MM.1S (cell line): ENCODE data around the gene SP3.

Source experiments
- DNase-seq: peaks from one replicate; pipeline ENCODE4 v3.0.0-alpha.2; 2015
- H2AFZ ChIP-seq: fragments of 300-600 bp; sonication (generic); 2 replicates; pipeline ENCODE4 v1.6.0; 2016; ENCODE audit warnings: antibody characterized with exemption, low read length
- H3F3A ChIP-seq: fragments of 300-600 bp; sonication (generic); 2 replicates; pipeline ENCODE4 v1.6.1; 2016; ENCODE audit warnings: mild to moderate bottlenecking, antibody characterized with exemption, low read length, moderate library complexity, mixed read lengths; ENCODE audit not compliant: insufficient read depth
- H3K27ac ChIP-seq: fragments of 300-600 bp; sonication (generic); 2 replicates; pipeline ENCODE4 v1.5.1; 2016; ENCODE audit warnings: mild to moderate bottlenecking, low read length
- H3K27me3 ChIP-seq: fragments of 300-600 bp; sonication (generic); replicated peaks from 2 replicates; pipeline ENCODE4 v1.6.0; 2016; ENCODE audit warnings: low read length; ENCODE audit not compliant: insufficient read depth
- H3K36me3 ChIP-seq: fragments of 300-600 bp; sonication (generic); replicated peaks from 2 replicates; pipeline ENCODE4 v1.6.1; 2016; ENCODE audit warnings: mild to moderate bottlenecking, low read length, mixed read lengths; ENCODE audit not compliant: insufficient read depth
- H3K4me1 ChIP-seq: fragments of 300-600 bp; sonication (generic); 2 replicates; pipeline ENCODE4 v1.6.1; 2016; ENCODE audit warnings: low read length, mixed read lengths
- H3K4me2 ChIP-seq: fragments of 300-600 bp; sonication (generic); 2 replicates; pipeline ENCODE4 v1.6.0; 2016; ENCODE audit warnings: low read depth, low read length
- H3K4me3 ChIP-seq: fragments of 300-600 bp; sonication (generic); 2 replicates; pipeline ENCODE4 v1.5.1; 2016; ENCODE audit warnings: low read length, mixed read lengths
- H3K79me2 ChIP-seq: fragments of 300-600 bp; sonication (generic); 2 replicates; pipeline ENCODE4 v1.6.1; 2016; ENCODE audit warnings: mixed run types, low read length, mixed read lengths
- H3K9ac ChIP-seq: fragments of 300-600 bp; sonication (generic); 2 replicates; pipeline ENCODE4 v1.6.1; 2016; ENCODE audit warnings: low read length, mixed read lengths
- H3K9me2 ChIP-seq: fragments of 300-600 bp; sonication (generic); replicated peaks from 2 replicates; pipeline ENCODE4 v1.6.1; 2016; ENCODE audit warnings: mild to moderate bottlenecking, low read length, mixed read lengths; ENCODE audit not compliant: insufficient read depth
- H3K9me3 ChIP-seq: fragments of 300-600 bp; sonication (generic); replicated peaks from 2 replicates; pipeline ENCODE4 v1.6.1; 2016; ENCODE audit warnings: mild to moderate bottlenecking, low read length, mixed read lengths; ENCODE audit not compliant: insufficient read depth
- H4K20me1 ChIP-seq: fragments of 300-600 bp; sonication (generic); 2 replicates; pipeline ENCODE4 v1.6.1; 2016; ENCODE audit warnings: mild to moderate bottlenecking, low read length, moderate library complexity, mixed read lengths; ENCODE audit not compliant: insufficient read depth
- CTCF ChIP-seq: fragments of 300-600 bp; sonication (generic); IDR thresholded peaks from 2 replicates; pipeline ENCODE4 v1.5.1; 2016; ENCODE audit warnings: antibody characterized with exemption, low read length, mixed read lengths
- EZH2 ChIP-seq: fragments of 300-600 bp; sonication (generic); optimal IDR thresholded peaks from 2 replicates; pipeline ENCODE3; 2017; ENCODE audit warnings: low read depth, mild to moderate bottlenecking, antibody characterized with exemption, low read length, mixed read lengths
- EZH2phosphoT487 ChIP-seq: fragments of 300-600 bp; sonication (generic); IDR thresholded peaks from 2 replicates; pipeline ENCODE4 v1.6.1; 2018; ENCODE audit warnings: antibody characterized with exemption, low read length

Gene SP3

GRCh38 chr2:173874894-173875237, 90.3 kb downstream of the SP3 start:
- no peak for TF ChIP-seq EZH2
- TF ChIP-seq EZH2phosphoT487: no peak
- TF ChIP-seq CTCF: no peak
- Histone ChIP-seq H3K27me3 (no peaks in the 10 kb centered on the region), H2AFZ (no peak overlapping the region), H3K4me2 (no peak overlapping the region), H3K9me3 (no peaks in the 10 kb centered on the region), H3K4me1 (no peaks in the 10 kb centered on the region), H3K9ac (no peak overlapping the region), H3K9me2 (no peaks in the 10 kb centered on the region), H3F3A (no peaks in the 10 kb centered on the region), H3K27ac (no peak overlapping the region), H4K20me1 (no peaks in the 10 kb centered on the region), H3K4me3 (no peak overlapping the region), H3K36me3 (no peaks in the 10 kb centered on the region), H3K79me2 (no peaks in the 10 kb centered on the region)
- DNase-seq: no peak

GRCh38 chr2:173874003-173874893, 90.9 kb downstream of the SP3 start:
- H3K9me2 ChIP-seq: no peaks in the 10 kb centered on the region
- no peaks in the 10 kb centered on the region for H3K9me3 ChIP-seq
- H3K36me3 ChIP-seq: no peaks in the 10 kb centered on the region
- H3K79me2 ChIP-seq: no peaks in the 10 kb centered on the region
- no peaks in the 10 kb centered on the region for H4K20me1 ChIP-seq
- no peak overlapping the region for H2AFZ ChIP-seq
- no peaks in the 10 kb centered on the region for H3K27me3 ChIP-seq
- TF ChIP-seq CTCF (no peak), EZH2 (no peak), EZH2phosphoT487 (no peak)
- no peak for DNase-seq
- H3K9ac ChIP-seq: no peak overlapping the region
- no peak overlapping the region for H3K27ac ChIP-seq
- H3K4me2 ChIP-seq: no peak overlapping the region
- no peak overlapping the region for H3K4me3 ChIP-seq
- H3F3A ChIP-seq: no peaks in the 10 kb centered on the region
- no peaks in the 10 kb centered on the region for H3K4me1 ChIP-seq

- Histone ChIP-seq H3K27ac (no peak overlapping the region), H3K9ac (no peak overlapping the region), H3F3A (no peaks in the 10 kb centered on the region), H3K4me2 (no peak overlapping the region), H3K4me1 (no peaks in the 10 kb centered on the region), H3K4me3 (no peak overlapping the region), H2AFZ (no peak overlapping the region), H4K20me1 (no peaks in the 10 kb centered on the region), H3K79me2 (no peaks in the 10 kb centered on the region), H3K36me3 (no peaks in the 10 kb centered on the region), H3K27me3 (no peaks in the 10 kb centered on the region), H3K9me2 (no peaks in the 10 kb centered on the region), H3K9me3 (no peaks in the 10 kb centered on the region)
- no peak for DNase-seq
- no peak for TF ChIP-seq EZH2
- TF ChIP-seq EZH2phosphoT487: no peak
- no peak for TF ChIP-seq CTCF
Measured at GRCh38 chr2:173872714-173873113, 92.5 kb downstream of the SP3 start.
